Measurements from ENCODE around the gene HSP90AB1.
A peak's percentile ranks its signal among the peaks of the same experiment; 100 is the strongest.

Gene HSP90AB1

GRCh38 chr6:44235891-44236516 lies 10.9 kb upstream of the HSP90AB1 start:
- no peak for DNase-seq

- DNase-seq: peak; percentile 82
Measured at GRCh38 chr6:44237021-44237812, 9.7 kb upstream of the HSP90AB1 start.

GRCh38 chr6:44237813-44238433 lies 9.0 kb upstream of the HSP90AB1 start:
- DNase-seq: no peak

- DNase-seq: no peak
Measured at GRCh38 chr6:44238687-44239350, 8.1 kb upstream of the HSP90AB1 start.

GRCh38 chr6:44243345-44243744 lies 3.6 kb upstream of the HSP90AB1 start:
- DNase-seq: no peak

GRCh38 chr6:44245391-44245911 lies 1.4 kb upstream of the HSP90AB1 start:
- no peak for DNase-seq

GRCh38 chr6:44245912-44246662 lies 814 bp upstream of the HSP90AB1 start:
- peak; percentile 58 for DNase-seq

- peak; percentile 21 for DNase-seq
Measured at GRCh38 chr6:44247338-44248302, 719 bp downstream of the HSP90AB1 start.

GRCh38 chr6:44248579-44248978 lies 1.7 kb downstream of the HSP90AB1 start:
- DNase-seq: no peak

GRCh38 chr6:44249082-44249748 lies 2.3 kb downstream of the HSP90AB1 start:
- no peak for DNase-seq

GRCh38 chr6:44250067-44250717 lies 3.3 kb downstream of the HSP90AB1 start:
- no peak for DNase-seq

GRCh38 chr6:44250718-44251123 lies 3.8 kb downstream of the HSP90AB1 start:
- no peak for DNase-seq

- no peak for DNase-seq
Measured at GRCh38 chr6:44251576-44252524, 4.9 kb downstream of the HSP90AB1 start.

GRCh38 chr6:44253307-44254101 lies 6.6 kb downstream of the HSP90AB1 start:
- peak; percentile 30 for DNase-seq

- DNase-seq: no peak
Measured at GRCh38 chr6:44254191-44255104, 7.5 kb downstream of the HSP90AB1 start.

GRCh38 chr6:44255105-44255808 lies 8.4 kb downstream of the HSP90AB1 start:
- DNase-seq: no peak
